SU-DHL-6 (cell line): ENCODE results near the gene COPS7A.

Source experiments
- H2AFZ ChIP-seq: fragments of 200-600 bp; sonication (generic); 2 replicates; pipeline ENCODE4 v1.6.1; 2014; ENCODE audit warnings: low read depth, mild to moderate bottlenecking, moderate library complexity, mixed read lengths, antibody characterized with exemption, low read length; ENCODE audit not compliant: severe bottlenecking
- H3F3A ChIP-seq: fragments of 200-600 bp; shearing (Covaris generic); 2 replicates; pipeline ENCODE4 v1.6.0; 2016; ENCODE audit warnings: antibody characterized with exemption, mild to moderate bottlenecking; ENCODE audit not compliant: insufficient read depth
- H3K27ac ChIP-seq: fragments of 200-600 bp; sonication (generic); 2 replicates; pipeline ENCODE4 v1.5.1; 2016; ENCODE audit warnings: low read depth, mild to moderate bottlenecking, low read length, moderate library complexity, mixed read lengths
- H3K27me3 ChIP-seq: fragments of 200-600 bp; sonication (generic), shearing (Covaris generic); 2 replicates; pipeline ENCODE4 v1.6.0; 2014; ENCODE audit warnings: mild to moderate bottlenecking, low read length
- H3K36me3 ChIP-seq: fragments of 200-600 bp; sonication (generic); 2 replicates; pipeline ENCODE4 v1.6.1; 2014; ENCODE audit warnings: mild to moderate bottlenecking, low read length, mixed read lengths
- H3K4me2 ChIP-seq: fragments of 300-600, 200-600 bp; shearing (Covaris generic), sonication (generic); 2 replicates; pipeline ENCODE4 v1.6.0; 2014; ENCODE audit warnings: low read length, low read depth, mild to moderate bottlenecking; ENCODE audit not compliant: poor library complexity, severe bottlenecking
- H3K4me3 ChIP-seq: fragments of 200-600 bp; sonication (generic); 2 replicates; pipeline ENCODE4 v1.5.1; 2014; ENCODE audit warnings: antibody characterized with exemption, low read length, mild to moderate bottlenecking, mixed read lengths; ENCODE audit not compliant: insufficient read depth, poor library complexity, severe bottlenecking
- H3K79me2 ChIP-seq: fragments of 200-600 bp; sonication (generic); 2 replicates; pipeline ENCODE4 v1.6.1; 2014; ENCODE audit warnings: mild to moderate bottlenecking, low read length, moderate library complexity; ENCODE audit not compliant: insufficient read depth
- H3K9ac ChIP-seq: fragments of 200-600 bp; sonication (generic); 2 replicates; pipeline ENCODE4 v1.7.0; 2014; ENCODE audit warnings: mild to moderate bottlenecking, low read length
- H3K9me2 ChIP-seq: fragments of 200-600 bp; sonication (generic); replicated peaks from 2 replicates; pipeline ENCODE4 v1.6.1; 2014; ENCODE audit warnings: low read length; ENCODE audit not compliant: insufficient read depth
- H3K9me3 ChIP-seq: fragments of 200-600 bp; sonication (generic); 2 replicates; pipeline ENCODE4 v1.6.1; 2014; ENCODE audit warnings: low read length, mixed read lengths; ENCODE audit not compliant: insufficient read depth
- H4K20me1 ChIP-seq: fragments of 200-600 bp; sonication (generic); 2 replicates; pipeline ENCODE4 v1.6.1; 2014; ENCODE audit warnings: low read depth, mild to moderate bottlenecking, antibody characterized with exemption, low read length, moderate library complexity, mixed read lengths
- CTCF ChIP-seq: fragments of 200-600 bp; sonication (generic); IDR thresholded peaks from one replicate; pipeline ENCODE4 v1.5.1; 2017; ENCODE audit warnings: antibody characterized with exemption, mild to moderate bottlenecking, low read length, moderate library complexity; ENCODE audit not compliant: insufficient read depth, poor library complexity, severe bottlenecking
- EZH2phosphoT487 ChIP-seq: fragments of 200-600 bp; sonication (generic), shearing (Covaris generic); conservative IDR thresholded peaks from 2 replicates; pipeline ENCODE4 v1.6.1; 2018; ENCODE audit warnings: mild to moderate bottlenecking, antibody characterized with exemption, low read length, moderate library complexity, mixed read lengths

The COPS7A gene

GRCh38 chr12:6774499-6775062 is 50.7 kb downstream of the COPS7A start:
- Histone ChIP-seq H3F3A (no peaks in the 10 kb centered on the region), H3K9me3 (no peaks in the 10 kb centered on the region), H3K79me2 (no peaks in the 10 kb centered on the region), H3K9ac (no peak overlapping the region), H2AFZ (no peak overlapping the region), H3K27me3 (no peaks in the 10 kb centered on the region), H3K4me2 (no peak overlapping the region), H4K20me1 (no peaks in the 10 kb centered on the region), H3K27ac (no peak overlapping the region), H3K36me3 (no peaks in the 10 kb centered on the region), H3K4me3 (no peak overlapping the region), H3K9me2 (no peaks in the 10 kb centered on the region)
- no peak for TF ChIP-seq EZH2phosphoT487
- TF ChIP-seq CTCF, result no peak

DNA sequence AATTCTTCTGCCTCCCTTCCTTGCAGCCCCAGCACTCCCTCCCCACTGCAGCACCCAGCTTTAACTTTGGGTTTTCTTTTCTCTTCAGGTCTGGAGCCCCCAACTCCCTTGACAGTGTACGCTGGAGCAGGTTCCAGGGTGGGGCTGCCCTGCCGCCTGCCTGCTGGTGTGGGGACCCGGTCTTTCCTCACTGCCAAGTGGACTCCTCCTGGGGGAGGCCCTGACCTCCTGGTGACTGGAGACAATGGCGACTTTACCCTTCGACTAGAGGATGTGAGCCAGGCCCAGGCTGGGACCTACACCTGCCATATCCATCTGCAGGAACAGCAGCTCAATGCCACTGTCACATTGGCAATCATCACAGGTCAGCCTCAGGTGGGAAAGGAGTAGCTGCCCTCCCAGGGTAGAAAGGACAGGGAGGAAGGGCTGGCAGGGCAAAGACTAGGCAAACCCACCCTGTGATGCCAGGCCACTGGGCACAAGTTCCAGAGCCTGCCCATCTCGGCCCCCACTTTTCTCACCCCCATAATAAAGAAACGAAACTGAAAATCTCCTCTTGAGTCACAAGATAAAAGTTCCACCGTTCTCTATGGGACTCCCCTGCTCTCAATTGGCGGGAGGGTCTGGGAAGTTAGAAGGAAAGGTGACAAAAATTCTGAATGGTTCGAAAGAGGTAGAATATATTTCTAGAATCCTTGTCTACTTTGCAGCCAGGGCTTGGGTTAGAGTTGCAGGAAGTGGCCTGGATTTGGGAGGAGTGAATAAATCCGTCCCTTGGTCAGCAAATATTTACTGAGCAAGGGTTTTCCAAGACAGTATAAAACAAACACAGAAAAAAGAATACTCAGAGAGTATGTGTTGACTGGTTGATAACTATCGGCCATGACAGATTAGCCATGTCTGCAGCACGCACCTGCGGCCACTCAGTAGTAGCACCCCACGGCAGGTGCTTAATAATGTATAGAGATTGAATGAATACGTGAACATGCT is 51.6 kb downstream of the COPS7A start:
- Histone ChIP-seq H3K9me2 (no peaks in the 10 kb centered on the region), H3K27ac (no peak overlapping the region), H3K4me2 (no peak overlapping the region), H3K27me3 (no peaks in the 10 kb centered on the region), H3K9ac (no peak overlapping the region), H2AFZ (no peak overlapping the region), H3K9me3 (no peaks in the 10 kb centered on the region), H4K20me1 (no peaks in the 10 kb centered on the region), H3F3A (no peaks in the 10 kb centered on the region), H3K4me3 (no peak overlapping the region), H3K36me3 (no peaks in the 10 kb centered on the region), H3K79me2 (no peaks in the 10 kb centered on the region)
- no peak for TF ChIP-seq CTCF
- TF ChIP-seq EZH2phosphoT487, result no peak

DNA sequence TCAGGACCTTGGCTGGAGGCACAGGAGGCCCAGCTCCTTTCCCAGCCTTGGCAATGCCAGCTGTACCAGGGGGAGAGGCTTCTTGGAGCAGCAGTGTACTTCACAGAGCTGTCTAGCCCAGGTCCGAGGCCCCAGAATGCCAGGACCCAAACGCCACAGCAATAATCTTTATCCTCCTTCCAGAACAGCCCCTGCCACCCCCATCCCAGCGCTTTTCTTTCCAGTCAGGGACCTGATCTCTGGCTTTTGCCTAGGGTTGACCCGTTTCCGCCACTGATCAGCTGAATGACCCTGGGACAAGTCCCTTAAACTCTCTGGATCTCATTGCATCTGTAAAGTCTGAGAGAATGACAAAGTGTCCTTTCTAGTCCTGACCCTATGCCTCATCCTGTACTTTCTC is 53.5 kb downstream of the COPS7A start:
- Histone ChIP-seq H3K27me3 (no peaks in the 10 kb centered on the region), H3K9me2 (no peaks in the 10 kb centered on the region), H3K4me2 (no peak overlapping the region), H3F3A (no peaks in the 10 kb centered on the region), H3K27ac (no peak overlapping the region), H3K36me3 (no peaks in the 10 kb centered on the region), H3K4me3 (no peak overlapping the region), H4K20me1 (no peaks in the 10 kb centered on the region), H2AFZ (no peak overlapping the region), H3K9me3 (no peaks in the 10 kb centered on the region), H3K9ac (no peak overlapping the region), H3K79me2 (no peaks in the 10 kb centered on the region)
- TF ChIP-seq CTCF, result no peak
- TF ChIP-seq EZH2phosphoT487, result no peak
